ENCODE results near the gene ALPL.

ALPL gene

DNA sequence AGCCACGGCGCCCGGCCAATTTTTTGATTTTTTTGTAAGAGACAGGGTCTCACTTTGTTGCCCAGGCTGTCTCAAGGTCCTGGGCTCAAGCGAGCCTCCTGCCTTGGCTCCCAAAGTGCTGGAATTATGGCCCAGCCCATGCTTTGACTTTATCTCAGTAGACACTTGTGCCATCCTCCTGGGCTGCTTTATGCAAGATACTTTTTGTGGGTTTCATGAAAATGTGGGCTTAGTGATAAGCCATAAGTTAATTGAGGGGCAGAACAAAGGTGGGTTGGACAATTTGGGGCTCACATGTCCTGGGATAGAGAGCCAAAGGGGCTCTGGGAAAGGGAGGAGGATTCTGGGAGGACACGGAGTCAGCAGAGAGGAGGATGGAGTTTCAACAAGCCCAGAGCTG lies 22.0 kb downstream of the ALPL start:
- H3K36me3 ChIP-seq (ENCODE audit: control insufficient read depth, insufficient read depth, low read length): no peaks in the 10 kb centered on the region
- H3K27ac ChIP-seq (ENCODE audit: low read depth, low read length, severe bottlenecking): no peak overlapping the region
- peaks cover 12% of the 10 kb centered on the region for H3K4me1 ChIP-seq (ENCODE audit: control insufficient read depth, insufficient read depth, low read length, poor library complexity, severe bottlenecking)
- H3K9me3 ChIP-seq (ENCODE audit: control insufficient read depth, low read length): no peaks in the 10 kb centered on the region
- H3K4me3 ChIP-seq (ENCODE audit: extremely low read depth, insufficient read depth, low read length, poor library complexity, severe bottlenecking): no peak overlapping the region
- WGBS, 2 experiments (ENCODE audit: insufficient coverage in 2 of 2): 92 to 94% methylated on average over 5 of the region's 5 CpGs

DNA sequence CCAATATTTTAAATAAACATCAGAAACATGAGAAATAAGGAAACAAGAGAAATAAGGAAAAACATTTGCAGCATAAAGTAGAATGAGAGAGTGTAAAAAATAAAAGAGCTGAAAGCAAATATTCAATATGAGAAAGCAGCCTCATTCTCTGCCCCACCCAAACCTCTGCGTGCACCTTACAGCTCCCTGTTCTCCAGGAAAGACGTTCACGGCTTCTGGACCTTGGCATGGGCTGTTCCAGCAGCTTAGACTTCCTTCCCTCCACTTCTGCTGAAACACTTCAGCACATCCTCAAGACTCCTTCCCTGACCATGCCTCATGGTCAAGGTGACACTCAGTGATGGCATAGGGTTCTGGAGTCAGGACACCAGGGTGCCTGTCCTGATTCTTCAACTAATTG lies 23.3 kb downstream of the ALPL start:
- H3K36me3 ChIP-seq (ENCODE audit: control insufficient read depth, insufficient read depth, low read length): no peaks in the 10 kb centered on the region
- 98 to 100% methylated on average over 3 of the region's 3 CpGs for WGBS, 2 experiments (ENCODE audit: insufficient coverage in 2 of 2)
- peaks cover 16% of the 10 kb centered on the region for H3K4me1 ChIP-seq (ENCODE audit: control insufficient read depth, insufficient read depth, low read length, poor library complexity, severe bottlenecking)
- no peaks in the 10 kb centered on the region for H3K9me3 ChIP-seq (ENCODE audit: control insufficient read depth, low read length)
- no peak overlapping the region for H3K27ac ChIP-seq (ENCODE audit: low read depth, low read length, severe bottlenecking)
- H3K4me3 ChIP-seq (ENCODE audit: extremely low read depth, insufficient read depth, low read length, poor library complexity, severe bottlenecking): no peak overlapping the region

DNA sequence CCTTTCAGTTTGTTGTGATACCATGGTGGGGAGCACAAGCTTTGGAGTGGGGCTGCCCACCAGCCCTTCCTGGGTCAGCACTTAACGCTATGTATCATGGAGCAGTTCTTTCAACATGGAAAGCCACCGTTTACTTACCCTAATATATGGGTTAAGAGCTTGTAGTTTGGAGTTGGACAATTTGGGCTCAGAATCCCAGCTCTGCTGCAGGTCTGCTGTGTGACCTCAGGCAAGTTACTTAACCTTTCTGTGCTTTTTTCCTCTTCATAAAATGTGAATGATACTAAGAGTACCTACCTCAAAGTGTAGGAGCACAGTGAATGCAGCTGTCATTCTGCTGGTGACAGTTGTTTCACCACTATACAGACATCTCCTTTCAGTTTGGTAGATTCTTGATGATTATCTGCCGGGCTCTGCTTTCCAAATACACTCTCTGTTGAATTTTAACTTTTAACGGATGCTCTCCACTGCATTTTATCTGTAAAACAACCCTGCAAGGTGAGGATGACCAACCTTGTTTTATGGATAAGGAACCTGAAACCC lies 23.8 kb downstream of the ALPL start:
- no peaks in the 10 kb centered on the region for H3K36me3 ChIP-seq (ENCODE audit: control insufficient read depth, insufficient read depth, low read length)
- WGBS, 2 experiments (ENCODE audit: insufficient coverage in 2 of 2): 86 to 94% methylated on average over 1 to 3 of the region's 4 CpGs
- peaks cover 16% of the 10 kb centered on the region for H3K4me1 ChIP-seq (ENCODE audit: control insufficient read depth, insufficient read depth, low read length, poor library complexity, severe bottlenecking)
- no peaks in the 10 kb centered on the region for H3K9me3 ChIP-seq (ENCODE audit: control insufficient read depth, low read length)
- H3K4me3 ChIP-seq (ENCODE audit: extremely low read depth, insufficient read depth, low read length, poor library complexity, severe bottlenecking): no peak overlapping the region
- no peak overlapping the region for H3K27ac ChIP-seq (ENCODE audit: low read depth, low read length, severe bottlenecking)

DNA sequence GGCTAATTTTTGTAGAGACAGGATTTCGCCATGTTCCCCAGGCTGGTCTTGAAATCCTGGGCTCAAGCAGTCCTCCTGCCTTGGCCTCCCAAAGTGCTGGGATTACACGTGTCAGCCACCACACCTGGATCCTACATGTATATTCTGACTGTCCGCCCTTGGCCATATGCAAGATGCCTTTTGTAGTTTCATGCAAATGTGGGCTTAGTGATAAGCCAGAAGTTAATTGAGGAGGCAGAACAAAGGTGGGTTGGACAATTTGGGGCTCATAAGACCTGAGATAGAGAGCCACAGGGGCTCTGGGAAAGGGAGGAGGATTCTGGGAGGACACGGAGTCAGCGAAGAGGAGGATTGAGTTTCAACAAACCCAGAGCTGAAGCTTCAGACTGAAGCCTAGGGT lies 24.9 kb downstream of the ALPL start:
- Histone ChIP-seq H3K9me3 (ENCODE audit: control insufficient read depth, low read length) (no peaks in the 10 kb centered on the region), H3K4me3 (ENCODE audit: extremely low read depth, insufficient read depth, low read length, poor library complexity, severe bottlenecking) (no peak overlapping the region), H3K36me3 (ENCODE audit: control insufficient read depth, insufficient read depth, low read length) (no peaks in the 10 kb centered on the region), H3K4me1 (ENCODE audit: control insufficient read depth, insufficient read depth, low read length, poor library complexity, severe bottlenecking) (peaks cover 16% of the 10 kb centered on the region), H3K27ac (ENCODE audit: low read depth, low read length, severe bottlenecking) (no peak overlapping the region)
- 87 to 92% methylated on average over 3 to 4 of the region's 5 CpGs for WGBS, 2 experiments (ENCODE audit: insufficient coverage in 2 of 2)

DNA sequence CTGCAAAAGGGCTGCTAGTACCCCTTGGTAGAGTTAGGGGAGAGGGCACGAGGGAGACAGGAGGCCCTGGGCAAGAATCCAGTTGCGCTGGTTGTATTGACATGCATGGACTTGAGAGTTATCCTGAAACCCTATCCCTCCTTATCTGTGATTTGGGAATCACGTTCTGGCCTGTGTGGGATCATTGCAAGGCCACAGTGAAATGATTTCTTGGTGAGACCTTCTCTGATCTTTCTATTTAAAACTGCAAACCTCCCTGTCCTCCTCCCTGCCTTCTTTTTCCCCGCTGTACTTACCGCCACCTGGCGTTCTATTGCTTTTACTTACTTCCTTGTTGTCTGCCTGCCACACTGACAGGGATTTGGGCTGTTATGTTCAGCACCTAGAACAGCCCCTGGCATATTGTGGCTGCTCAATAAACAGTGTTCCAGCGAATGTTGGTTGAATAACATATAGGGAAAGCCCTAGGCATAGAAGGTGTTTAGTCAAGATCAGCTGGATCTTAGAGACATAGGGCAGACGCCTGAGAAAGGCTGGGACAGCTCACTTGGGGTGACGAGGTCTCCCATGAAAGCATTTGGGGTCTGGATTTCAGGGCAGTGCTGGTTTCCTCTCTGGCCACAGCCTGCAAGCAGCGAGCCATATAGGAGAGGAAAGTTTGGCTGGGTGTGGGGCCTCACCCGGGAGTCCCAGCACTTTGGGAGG lies 25.6 kb downstream of the ALPL start:
- H3K9me3 ChIP-seq (ENCODE audit: control insufficient read depth, low read length): no peaks in the 10 kb centered on the region
- 48 to 52% methylated on average over 7 to 8 of the region's 11 CpGs for WGBS, 2 experiments (ENCODE audit: insufficient coverage in 2 of 2)

DNA sequence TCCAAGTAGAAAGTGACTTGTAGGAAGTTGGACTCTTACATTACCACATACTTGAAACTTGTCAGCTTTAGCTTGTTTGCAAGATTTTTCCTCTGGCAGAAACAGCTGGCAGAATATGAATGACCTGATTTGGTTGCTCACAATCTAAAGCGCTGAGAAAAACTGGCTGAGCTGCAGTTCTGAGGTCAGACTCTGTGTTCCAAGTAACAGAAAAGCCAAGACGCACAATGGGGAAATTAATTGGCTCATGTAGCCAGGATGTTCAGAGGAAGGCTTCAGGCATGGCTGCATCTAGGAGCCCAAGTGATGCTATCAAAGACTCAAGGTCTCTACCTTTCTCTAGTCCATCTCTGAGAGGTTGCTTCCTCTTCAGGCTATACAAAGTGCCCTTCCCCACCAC lies 27.0 kb downstream of the ALPL start:
- H3K36me3 ChIP-seq (ENCODE audit: control insufficient read depth, insufficient read depth, low read length): no peaks in the 10 kb centered on the region
- WGBS, 2 experiments (ENCODE audit: insufficient coverage in 2 of 2): 100% methylated on average over 2 of the region's 2 CpGs
- peaks cover 3% of the 10 kb centered on the region for H3K4me1 ChIP-seq (ENCODE audit: control insufficient read depth, insufficient read depth, low read length, poor library complexity, severe bottlenecking)
- H3K4me3 ChIP-seq (ENCODE audit: extremely low read depth, insufficient read depth, low read length, poor library complexity, severe bottlenecking): no peak overlapping the region
- no peaks in the 10 kb centered on the region for H3K9me3 ChIP-seq (ENCODE audit: control insufficient read depth, low read length)
- H3K27ac ChIP-seq (ENCODE audit: low read depth, low read length, severe bottlenecking): no peak overlapping the region

More for the DNA sequence above, 25.6 kb downstream of the ALPL start:
- H3K27ac ChIP-seq (ENCODE audit: low read depth, low read length, severe bottlenecking): no peak overlapping the region
- no peak overlapping the region for H3K4me3 ChIP-seq (ENCODE audit: extremely low read depth, insufficient read depth, low read length, poor library complexity, severe bottlenecking)
- peaks cover 12% of the 10 kb centered on the region for H3K4me1 ChIP-seq (ENCODE audit: control insufficient read depth, insufficient read depth, low read length, poor library complexity, severe bottlenecking)
- no peaks in the 10 kb centered on the region for H3K36me3 ChIP-seq (ENCODE audit: control insufficient read depth, insufficient read depth, low read length)

DNA sequence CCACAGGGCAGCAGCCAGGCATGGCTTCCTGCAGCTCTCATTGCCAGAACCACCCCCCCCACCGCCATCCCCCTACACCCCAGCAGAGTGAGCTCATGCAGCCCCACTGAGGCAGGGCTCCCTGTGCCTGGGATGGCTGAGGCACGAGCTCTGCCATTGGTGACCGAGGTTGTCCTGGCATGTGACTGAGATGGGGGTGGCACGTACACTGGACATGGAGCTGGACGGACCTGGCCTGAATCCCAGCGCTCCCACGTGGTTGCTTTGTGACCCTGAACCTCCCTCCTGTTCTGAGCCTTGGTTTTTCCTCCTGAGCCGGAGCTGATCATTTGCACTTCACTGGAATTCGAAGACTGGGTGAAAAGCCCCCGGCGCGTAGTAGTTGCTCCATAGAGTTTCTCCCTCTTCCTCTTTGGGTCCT lies 28.3 kb downstream of the ALPL start:
- H3K27ac ChIP-seq (ENCODE audit: low read depth, low read length, severe bottlenecking): no peak overlapping the region
- no peaks in the 10 kb centered on the region for H3K9me3 ChIP-seq (ENCODE audit: control insufficient read depth, low read length)
- H3K4me3 ChIP-seq (ENCODE audit: extremely low read depth, insufficient read depth, low read length, poor library complexity, severe bottlenecking): no peak overlapping the region
- no peaks in the 10 kb centered on the region for H3K36me3 ChIP-seq (ENCODE audit: control insufficient read depth, insufficient read depth, low read length)
- peaks cover 8% of the 10 kb centered on the region for H3K4me1 ChIP-seq (ENCODE audit: control insufficient read depth, insufficient read depth, low read length, poor library complexity, severe bottlenecking)
- 67 to 72% methylated on average over 11 of the region's 12 CpGs for WGBS, 2 experiments (ENCODE audit: insufficient coverage in 2 of 2)

DNA sequence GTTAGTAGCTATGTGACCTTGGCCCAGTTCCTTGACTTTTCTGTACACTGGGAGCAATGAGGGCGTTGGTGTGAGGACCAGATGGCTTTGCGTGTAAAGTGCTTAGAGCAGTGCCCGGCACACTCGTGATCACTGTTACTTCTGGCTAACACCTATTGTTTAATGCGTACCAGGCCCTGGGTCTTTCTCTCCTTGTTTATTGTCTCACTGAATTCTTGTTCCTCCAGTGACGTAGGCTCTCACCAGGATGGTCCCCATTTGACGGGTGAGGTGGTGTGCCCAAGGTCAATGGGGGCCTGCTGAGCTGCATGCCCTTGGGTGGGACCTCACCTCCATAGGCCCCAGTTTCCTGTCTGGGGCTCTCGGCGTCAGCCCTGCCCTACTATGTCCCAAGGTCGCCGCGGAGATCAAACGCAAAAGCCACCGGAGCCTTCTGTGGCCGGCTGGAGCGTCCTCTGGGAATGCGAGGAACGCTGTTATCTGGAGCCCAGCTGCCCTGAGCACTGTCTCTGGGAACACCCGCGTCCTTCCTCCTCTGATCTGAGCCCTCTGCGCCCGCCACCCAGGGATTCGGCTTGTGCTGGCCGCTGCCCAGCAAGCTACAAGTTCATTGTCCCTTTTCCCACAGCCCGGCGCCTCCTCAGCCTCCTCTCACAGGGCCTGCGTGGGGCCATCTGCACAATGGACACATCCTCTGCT lies 28.9 kb downstream of the ALPL start:
- no peak overlapping the region for H3K4me3 ChIP-seq (ENCODE audit: extremely low read depth, insufficient read depth, low read length, poor library complexity, severe bottlenecking)
- WGBS, 2 experiments (ENCODE audit: insufficient coverage in 2 of 2): 79 to 82% methylated on average over 21 to 23 of the region's 27 CpGs
- H3K36me3 ChIP-seq (ENCODE audit: control insufficient read depth, insufficient read depth, low read length): no peaks in the 10 kb centered on the region
- H3K4me1 ChIP-seq (ENCODE audit: control insufficient read depth, insufficient read depth, low read length, poor library complexity, severe bottlenecking): peaks cover 8% of the 10 kb centered on the region
- no peak overlapping the region for H3K27ac ChIP-seq (ENCODE audit: low read depth, low read length, severe bottlenecking)
- no peaks in the 10 kb centered on the region for H3K9me3 ChIP-seq (ENCODE audit: control insufficient read depth, low read length)

DNA sequence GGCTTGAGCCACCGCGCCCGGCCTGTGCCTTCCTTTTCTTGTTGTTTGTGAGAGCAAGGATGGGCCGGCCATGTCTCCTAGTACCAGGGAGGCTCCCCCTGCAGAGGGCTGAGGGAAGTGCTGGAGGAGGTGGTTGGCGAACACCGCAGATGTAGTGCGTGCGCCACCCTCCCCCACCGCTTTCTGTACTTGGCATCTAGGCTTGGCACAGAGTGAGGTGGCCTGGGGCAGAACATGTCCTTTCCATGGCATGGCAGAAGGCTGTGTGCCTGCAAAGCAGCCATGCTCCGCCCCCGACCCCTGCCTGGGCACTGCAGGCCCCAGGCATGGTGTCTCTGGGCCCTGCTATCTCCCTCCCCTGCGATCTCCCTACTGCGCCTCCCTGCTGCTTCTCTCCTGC lies 30.7 kb downstream of the ALPL start:
- Histone ChIP-seq H3K36me3 (ENCODE audit: control insufficient read depth, insufficient read depth, low read length) (no peaks in the 10 kb centered on the region), H3K4me3 (ENCODE audit: extremely low read depth, insufficient read depth, low read length, poor library complexity, severe bottlenecking) (no peak overlapping the region), H3K4me1 (ENCODE audit: control insufficient read depth, insufficient read depth, low read length, poor library complexity, severe bottlenecking) (peaks cover 8% of the 10 kb centered on the region), H3K9me3 (ENCODE audit: control insufficient read depth, low read length) (no peaks in the 10 kb centered on the region), H3K27ac (ENCODE audit: low read depth, low read length, severe bottlenecking) (no peak overlapping the region)
- WGBS, 2 experiments (ENCODE audit: insufficient coverage in 2 of 2): 84 to 95% methylated on average over 6 to 7 of the region's 13 CpGs

DNA sequence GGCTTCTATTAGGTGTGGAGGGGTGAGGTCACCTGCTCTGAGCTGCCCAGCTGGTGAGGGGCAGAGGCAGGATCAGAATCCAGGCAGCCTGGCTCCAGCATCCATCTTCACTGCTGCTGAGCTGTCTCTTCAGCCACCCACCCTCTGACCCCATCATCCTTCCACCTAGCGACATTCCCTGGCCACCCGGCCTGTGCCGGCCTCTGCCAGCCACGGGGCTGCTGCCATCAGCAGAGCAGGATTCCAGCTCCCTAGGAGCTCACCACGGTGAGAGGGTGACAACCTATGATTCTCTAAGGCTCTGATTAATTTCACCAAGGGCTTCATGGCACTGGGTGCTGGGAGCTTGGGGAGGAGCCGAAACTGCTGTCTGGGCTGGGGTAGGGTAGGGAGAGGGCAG lies 32.1 kb downstream of the ALPL start:
- Histone ChIP-seq H3K4me1 (ENCODE audit: control insufficient read depth, insufficient read depth, low read length, poor library complexity, severe bottlenecking) (peaks cover 8% of the 10 kb centered on the region), H3K27ac (ENCODE audit: low read depth, low read length, severe bottlenecking) (no peak overlapping the region), H3K36me3 (ENCODE audit: control insufficient read depth, insufficient read depth, low read length) (no peaks in the 10 kb centered on the region), H3K4me3 (ENCODE audit: extremely low read depth, insufficient read depth, low read length, poor library complexity, severe bottlenecking) (no peak overlapping the region), H3K9me3 (ENCODE audit: control insufficient read depth, low read length) (no peaks in the 10 kb centered on the region)
- WGBS, 2 experiments (ENCODE audit: insufficient coverage in 2 of 2): 88 to 93% methylated on average over 5 to 6 of the region's 6 CpGs

DNA sequence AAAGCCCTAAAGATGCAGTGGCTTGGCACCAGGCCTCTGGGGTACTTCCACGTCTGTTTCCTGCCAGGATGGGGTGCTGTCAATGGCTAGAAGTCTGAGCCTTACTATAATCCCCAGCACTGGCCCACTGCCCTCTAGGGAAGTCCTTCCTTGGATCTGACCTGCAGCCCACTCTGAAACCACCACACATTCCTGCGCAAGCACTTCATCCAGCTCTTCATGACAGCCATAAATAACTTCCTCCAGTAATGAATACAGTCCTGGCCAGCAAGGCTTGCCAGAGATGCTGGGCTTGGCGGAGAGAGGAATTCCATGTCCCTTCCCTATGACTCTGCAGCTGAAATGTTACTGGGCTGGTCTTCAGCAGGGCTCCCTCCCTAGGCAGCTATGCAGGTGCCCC lies 32.6 kb downstream of the ALPL start:
- H3K9me3 ChIP-seq (ENCODE audit: control insufficient read depth, low read length): no peaks in the 10 kb centered on the region
- no peak overlapping the region for H3K4me3 ChIP-seq (ENCODE audit: extremely low read depth, insufficient read depth, low read length, poor library complexity, severe bottlenecking)
- no peaks in the 10 kb centered on the region for H3K36me3 ChIP-seq (ENCODE audit: control insufficient read depth, insufficient read depth, low read length)
- 81 to 94% methylated on average over 2 to 3 of the region's 3 CpGs for WGBS, 2 experiments (ENCODE audit: insufficient coverage in 2 of 2)
- peaks cover 8% of the 10 kb centered on the region for H3K4me1 ChIP-seq (ENCODE audit: control insufficient read depth, insufficient read depth, low read length, poor library complexity, severe bottlenecking)
- no peak overlapping the region for H3K27ac ChIP-seq (ENCODE audit: low read depth, low read length, severe bottlenecking)

All from mesodermal cell (in vitro differentiated cells).